Uterus (tissue), 4 donors: ENCODE results near the gene TRAF3. TPM values are rescaled to one million over a fixed set of nuclear protein-coding genes. Genes with fewer than 3 reads are reported as not detected.

Source experiments
- DNase-seq, 2 donors: peaks; one replicate each; pipeline ENCODE4 v3.0.0-alpha.2; 2019 to 2020
- H3K27ac ChIP-seq, 2 donors: fragments of 200-600 bp; sonication (generic); 1 replicate in 1 of 2; 2 replicates in 1 of 2; pipeline ENCODE4 v1.5.1; 2016 to 2018
- H3K27me3 ChIP-seq, 2 donors: fragments of 200-600 bp; sonication (generic); one replicate each; pipeline ENCODE4 v1.5.1; 2018 to 2019; ENCODE audit warnings: control low read depth in 1 of 2
- H3K36me3 ChIP-seq, 2 donors: fragments of 200-600 bp; sonication (generic); one replicate each; pipeline ENCODE4 v1.5.1; 2019; ENCODE audit warnings: control low read depth in 1 of 2
- H3K4me1 ChIP-seq, 2 donors: fragments of 200-600 bp; sonication (generic); one replicate each; pipeline ENCODE4 v1.5.1; 2018 to 2019; ENCODE audit warnings: control low read depth in 1 of 2
- H3K4me3 ChIP-seq, 2 donors: fragments of 200-600 bp; sonication (generic); 1 replicate in 1 of 2; 2 replicates in 1 of 2; pipeline ENCODE4 v1.5.1; 2018 to 2019; ENCODE audit warnings: mild to moderate bottlenecking in 1 of 2
- H3K9me3 ChIP-seq, 2 donors: fragments of 200-600 bp; sonication (generic); one replicate each; pipeline ENCODE4 v1.5.1; 2019; ENCODE audit warnings: control low read depth in 1 of 2
- CTCF ChIP-seq, 4 experiments: fragments of 200-600 bp in 2 of 4; fragments of 450-650 bp in 2 of 4; sonication (generic) in 2 of 4; IDR thresholded peaks; one replicate each; pipeline ENCODE4 v1.5.1; 2016 to 2019; ENCODE audit warnings: antibody characterized with exemption in 4 of 4, mild to moderate bottlenecking in 2 of 4, moderate library complexity in 1 of 4
- POLR2A ChIP-seq, 2 donors: fragments of 450-650 bp; IDR thresholded peaks; one replicate each; pipeline ENCODE4 v1.6.1; 2016; ENCODE audit warnings: antibody characterized with exemption in 2 of 2, mild to moderate bottlenecking in 1 of 2, moderate library complexity in 1 of 2
- intact Hi-C: fragments of 100-400 bp; cut with DNase I; formaldehyde crosslinking; loops from one replicate; pipeline ENCODE4 v1.15.1; 2023; ENCODE audit warnings: low total_unique reads
- total RNA-seq, 4 donors: library from RNA; depleted of rRNA in 3 of 4; stranded (reverse); fragments of >200 nt in 3 of 4; gene quantifications; one replicate each; pipeline versions ENCODE4 v1.1.0 to v1.2.4, GENCODE V29; 2014 to 2023
- donor health status: DM: yes; HTN: yes; CAD: no.

Gene TRAF3
- total RNA-seq, 4 donors from 2014 or later = 7.4 to 33.1 (median 22.1) TPM

GRCh38 chr14:102923201-102923924, 146.1 kb downstream of the TRAF3 start:
- no peak for DNase-seq
- Histone ChIP-seq H3K4me1 (peaks cover 0 to 3% of the 10 kb centered on the region in 2 donors), H3K4me3 (no peak overlapping the region), H3K9me3 (no peaks in the 10 kb centered on the region), H3K27ac (no peak overlapping the region), H3K27me3 (peaks cover 3 to 9% of the 10 kb centered on the region in 2 donors), H3K36me3 (no peaks in the 10 kb centered on the region)
- TF ChIP-seq CTCF (IDR thresholded peaks at IDR 0.05) = no peak
- no peak for TF ChIP-seq POLR2A (IDR thresholded peaks at IDR 0.05)
- intact Hi-C loops = no loop called here

GRCh38 chr14:102923925-102924486, 146.8 kb downstream of the TRAF3 start:
- TF ChIP-seq CTCF (IDR thresholded peaks at IDR 0.05) (no peak), POLR2A (IDR thresholded peaks at IDR 0.05) (no peak)
- H3K36me3 ChIP-seq = no peaks in the 10 kb centered on the region
- no peak overlapping the region for H3K4me3 ChIP-seq
- no peak overlapping the region for H3K27ac ChIP-seq
- H3K9me3 ChIP-seq = no peaks in the 10 kb centered on the region
- peaks cover 8 to 9% of the 10 kb centered on the region in 2 donors for H3K27me3 ChIP-seq
- DNase-seq = no peak
- peaks cover 0 to 9% of the 10 kb centered on the region in 2 donors for H3K4me1 ChIP-seq
- intact Hi-C loops = no loop called here

GRCh38 chr14:102924632-102925588, 147.7 kb downstream of the TRAF3 start:
- no peaks in the 10 kb centered on the region for H3K36me3 ChIP-seq
- H3K9me3 ChIP-seq = no peaks in the 10 kb centered on the region
- TF ChIP-seq CTCF (IDR thresholded peaks at IDR 0.05) = no peak
- no peak for TF ChIP-seq POLR2A (IDR thresholded peaks at IDR 0.05)
- intact Hi-C loops = no loop called here
- no peak for DNase-seq
- H3K4me1 ChIP-seq = peaks cover 6 to 18% of the 10 kb centered on the region in 2 donors
- no peak overlapping the region for H3K4me3 ChIP-seq
- peaks cover 14 to 17% of the 10 kb centered on the region in 2 donors for H3K27me3 ChIP-seq
- H3K27ac ChIP-seq = no peak overlapping the region

GRCh38 chr14:102925646-102926045, 148.4 kb downstream of the TRAF3 start:
- H3K4me3 ChIP-seq = no peak overlapping the region
- intact Hi-C loops = no loop called here
- no peak for DNase-seq
- H3K4me1 ChIP-seq = peaks cover 7 to 26% of the 10 kb centered on the region in 2 donors
- TF ChIP-seq POLR2A (IDR thresholded peaks at IDR 0.05) = no peak
- TF ChIP-seq CTCF (IDR thresholded peaks at IDR 0.05) = no peak
- no peak overlapping the region for H3K27ac ChIP-seq
- H3K27me3 ChIP-seq = peaks cover 17 to 24% of the 10 kb centered on the region in 2 donors
- no peaks in the 10 kb centered on the region for H3K36me3 ChIP-seq
- no peaks in the 10 kb centered on the region for H3K9me3 ChIP-seq
